SK-N-MC (cell line): ENCODE results near the gene AMBRA1.

ENCODE experiments used
- EZH2 ChIP-seq: fragments of 200-600 bp; sonication (generic); IDR thresholded peaks from one replicate; pipeline ENCODE4 v1.6.1; 2017; ENCODE audit warnings: antibody characterized with exemption
- POLR2AphosphoS5 ChIP-seq: IDR thresholded peaks from 2 replicates; pipeline ENCODE4 v1.6.1; 2012; ENCODE audit warnings: mild to moderate bottlenecking, low read depth, low read length, borderline replicate concordance

DNA sequence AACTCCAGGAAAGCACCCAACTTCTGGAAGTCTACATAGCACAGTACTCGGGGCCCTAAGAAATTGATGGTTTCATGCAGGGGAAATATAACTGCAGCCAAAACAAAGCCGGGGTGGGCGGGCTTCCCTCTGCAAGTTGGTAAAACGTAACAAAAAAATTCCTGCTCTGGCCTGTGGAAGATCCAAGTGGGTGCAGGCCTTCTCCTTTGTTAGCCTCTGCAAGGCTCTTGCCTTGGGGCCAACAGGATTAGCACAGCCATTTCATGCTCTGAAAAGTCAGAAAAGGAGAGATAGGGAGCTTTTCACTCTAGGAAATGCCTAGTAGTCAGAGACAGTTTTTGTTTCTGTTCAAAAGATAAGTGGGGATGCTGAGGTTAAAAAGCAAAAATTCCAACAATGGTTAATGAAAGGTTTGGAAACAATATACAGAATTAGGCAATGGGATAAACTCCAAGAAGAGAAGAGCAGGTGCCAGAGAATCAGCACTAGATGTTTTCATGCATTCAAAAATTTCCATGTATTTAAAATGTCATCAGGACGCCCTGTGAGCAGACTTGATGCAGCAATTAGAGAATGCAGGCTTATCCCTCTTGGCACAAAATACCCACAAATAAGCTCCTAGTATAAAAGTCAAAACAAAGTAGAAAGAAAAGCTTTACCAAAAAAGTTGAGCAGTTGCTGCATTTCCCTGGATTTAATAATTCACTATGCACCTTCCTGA lies 130.0 kb downstream of the AMBRA1 start:
- no peak for TF ChIP-seq POLR2AphosphoS5
- no peak for TF ChIP-seq EZH2
